HG03469 (cell line): ENCODE results near the gene TENM4.

Experiments
- ATAC-seq: cut with Tn5 transposase; IDR thresholded peaks from one replicate; pipeline ENCODE4 v1.9.1; 2021; ENCODE audit warnings: mild to moderate bottlenecking, moderate library complexity, moderate number of reproducible peaks; ENCODE audit not compliant: unreplicated experiment

TENM4 gene

GRCh38 chr11:78954696-78955095 lies 486.1 kb downstream of the TENM4 start:
- no peak for ATAC-seq

- no peak for ATAC-seq
These were observed 486.6 kb downstream of the TENM4 start for GRCh38 chr11:78954261-78954660.

- no peak for ATAC-seq
These were observed 487.9 kb downstream of the TENM4 start for GRCh38 chr11:78952890-78953289.

GRCh38 chr11:78952175-78952574 lies 488.7 kb downstream of the TENM4 start:
- ATAC-seq = no peak

GRCh38 chr11:78949976-78950690 lies 490.7 kb downstream of the TENM4 start:
- no peak for ATAC-seq

GRCh38 chr11:78946945-78947902 lies 493.6 kb downstream of the TENM4 start:
- ATAC-seq = no peak

GRCh38 chr11:78943841-78944240 lies 497.0 kb downstream of the TENM4 start:
- no peak for ATAC-seq

GRCh38 chr11:78943154-78943553 lies 497.7 kb downstream of the TENM4 start:
- no peak for ATAC-seq

- ATAC-seq = no peak
These were observed 499.5 kb downstream of the TENM4 start for GRCh38 chr11:78941226-78941851.

GRCh38 chr11:78940500-78941225 lies 500.2 kb downstream of the TENM4 start:
- no peak for ATAC-seq

- ATAC-seq = no peak
These were observed 501.9 kb downstream of the TENM4 start for GRCh38 chr11:78938971-78939370.

- no peak for ATAC-seq
These were observed 502.8 kb downstream of the TENM4 start for GRCh38 chr11:78938036-78938435.

- ATAC-seq = no peak
These were observed 505.3 kb downstream of the TENM4 start for GRCh38 chr11:78935398-78936068.

GRCh38 chr11:78933350-78933749 lies 507.5 kb downstream of the TENM4 start:
- ATAC-seq = no peak

- no peak for ATAC-seq
These were observed 508.1 kb downstream of the TENM4 start for GRCh38 chr11:78932757-78933156.

- no peak for ATAC-seq
These were observed 508.9 kb downstream of the TENM4 start for GRCh38 chr11:78931891-78932290.

- ATAC-seq = no peak
These were observed 509.9 kb downstream of the TENM4 start for GRCh38 chr11:78930810-78931523.

GRCh38 chr11:78929906-78930220 lies 511.0 kb downstream of the TENM4 start:
- ATAC-seq = no peak

GRCh38 chr11:78929207-78929905 lies 511.5 kb downstream of the TENM4 start:
- ATAC-seq = no peak
